SK-N-SH treated with all-trans-retinoic acid at 6 μM for 48 hours (cell line): Measurements from ENCODE around the gene AGO4.
"Not testable (repeated sequence)": the region's sequence is repeated elsewhere in the genome, so short reads cannot be mapped to it uniquely, and the experiment has no call there.

Source experiments
- ATAC-seq: fragments of 200-7000 bp; cut with Tn5 transposase; 3 replicates; pipeline ENCODE4 v1.9.1; 2020; ENCODE audit warnings: mild to moderate bottlenecking, moderate library complexity
- ARNTL ChIP-seq: fragments of 450-650 bp; formaldehyde crosslinking; IDR thresholded peaks from 2 replicates; pipeline ENCODE4 v1.5.0; 2020; ENCODE audit warnings: low read depth, mild to moderate bottlenecking, moderate library complexity, borderline replicate concordance
- BACH2 ChIP-seq: fragments of 250-450 bp; sonication (Bioruptor Pico); IDR thresholded peaks from 2 replicates; pipeline ENCODE4 v1.9.0; 2021; ENCODE audit warnings: mild to moderate bottlenecking, borderline replicate concordance
- CSDC2 ChIP-seq: fragments of 250-450 bp; sonication (Bioruptor Pico); IDR thresholded peaks from 2 replicates; pipeline ENCODE4 v1.5.0; 2020; ENCODE audit warnings: mild to moderate bottlenecking, moderate library complexity
- ESRRG ChIP-seq: fragments of 250-450 bp; sonication (Bioruptor Pico); IDR thresholded peaks from 2 replicates; pipeline ENCODE4 v1.6.1; 2021; ENCODE audit warnings: mild to moderate bottlenecking
- GLIS3 ChIP-seq: fragments of 250-450 bp; sonication (Bioruptor Pico); IDR thresholded peaks from 2 replicates; pipeline ENCODE4 v1.5.0; 2020; ENCODE audit warnings: mild to moderate bottlenecking, moderate library complexity
- ISL1 ChIP-seq: fragments of 250-450 bp; sonication (Bioruptor Pico); IDR thresholded peaks from 2 replicates; pipeline ENCODE4 v2.1.2; 2022; ENCODE audit warnings: mild to moderate bottlenecking, moderate library complexity
- OSR1 ChIP-seq: fragments of 250-450 bp; sonication (Bioruptor Pico); IDR thresholded peaks from 2 replicates; pipeline ENCODE4 v1.8.0; 2022; ENCODE audit warnings: moderate library complexity, mild to moderate bottlenecking, inconsistent platforms
- PPARA ChIP-seq: fragments of 250-450 bp; sonication (Bioruptor Pico); IDR thresholded peaks from 2 replicates; pipeline ENCODE4 v1.5.0; 2020; ENCODE audit warnings: mild to moderate bottlenecking, borderline replicate concordance
- RARB ChIP-seq: fragments of 250-450 bp; sonication (Bioruptor Pico); IDR thresholded peaks from 2 replicates; pipeline ENCODE4 v1.8.0; 2021; ENCODE audit warnings: mild to moderate bottlenecking, moderate library complexity
- SNAI2 ChIP-seq: fragments of 250-450 bp; sonication (Bioruptor Pico); IDR thresholded peaks from 2 replicates; pipeline ENCODE4 v1.5.0; 2020; ENCODE audit warnings: mild to moderate bottlenecking, moderate library complexity
- TCF4 ChIP-seq: fragments of 250-450 bp; sonication (Bioruptor Pico); IDR thresholded peaks from 2 replicates; pipeline ENCODE4 v1.8.0; 2021; ENCODE audit warnings: mild to moderate bottlenecking, moderate library complexity, borderline replicate concordance
- TOX ChIP-seq: fragments of 250-450 bp; sonication (Bioruptor Pico); IDR thresholded peaks from 2 replicates; pipeline ENCODE4 v1.8.0; 2021; ENCODE audit warnings: mild to moderate bottlenecking, moderate library complexity, borderline replicate concordance
- ZC3H10 ChIP-seq: fragments of 250-450 bp; sonication (Bioruptor Pico); IDR thresholded peaks from 2 replicates; pipeline ENCODE4 v1.5.1; 2021; ENCODE audit warnings: mild to moderate bottlenecking, moderate library complexity
- ZFP3 ChIP-seq: fragments of 250-450 bp; sonication (Bioruptor Pico); IDR thresholded peaks from 2 replicates; pipeline ENCODE4 v1.5.0; 2020; ENCODE audit warnings: mild to moderate bottlenecking, moderate library complexity
- ZNF70 ChIP-seq: fragments of 450-650 bp; formaldehyde crosslinking; IDR thresholded peaks from 2 replicates; pipeline ENCODE4 v1.5.0; 2020; ENCODE audit warnings: mild to moderate bottlenecking, moderate library complexity
- ZNF8 ChIP-seq: fragments of 450-650 bp; formaldehyde crosslinking; IDR thresholded peaks from 2 replicates; pipeline ENCODE4 v1.5.0; 2020; ENCODE audit warnings: mild to moderate bottlenecking, moderate library complexity
- TF ChIP-seq, protein P1 (sequence below): fragments of 250-450 bp; sonication (Bioruptor Pico); IDR thresholded peaks from 2 replicates; pipeline ENCODE4 v1.8.0; 2020; ENCODE audit warnings: mild to moderate bottlenecking, moderate library complexity, borderline replicate concordance
- TF ChIP-seq, protein P2 (sequence below): fragments of 250-450 bp; sonication (Bioruptor Pico); IDR thresholded peaks from 2 replicates; pipeline ENCODE4 v1.5.1; 2021; ENCODE audit warnings: mild to moderate bottlenecking, moderate library complexity
- TF ChIP-seq, protein P3 (sequence below): fragments of 250-450 bp; sonication (Bioruptor Pico); IDR thresholded peaks from 2 replicates; pipeline ENCODE4 v1.8.0; 2021; ENCODE audit warnings: low read depth, mild to moderate bottlenecking, moderate library complexity, borderline replicate concordance

The AGO4 gene

DNA sequence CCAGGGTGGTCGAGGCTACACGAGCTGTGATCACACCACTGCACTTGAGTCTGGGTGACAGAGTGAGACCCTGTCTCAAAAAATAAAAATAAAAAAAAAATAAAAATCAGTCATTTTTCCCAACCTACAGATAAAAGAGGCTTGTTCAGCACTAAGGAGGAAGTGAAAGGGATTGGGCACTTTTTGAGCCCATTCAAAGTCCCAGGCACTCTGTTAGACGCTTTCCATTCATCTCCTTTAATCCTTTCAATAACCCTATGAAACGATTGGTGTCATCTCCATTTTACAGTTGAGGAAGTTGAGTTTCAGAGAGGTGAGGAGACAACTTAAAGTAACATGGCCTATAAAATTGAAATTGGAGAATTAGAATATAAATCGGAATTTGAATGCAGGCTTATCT is 10.4 kb upstream of the AGO4 start:
- TF ChIP-seq SNAI2 (CRISPR knock-in tag): no peak
- TF ChIP-seq PPARA: no peak
- TF ChIP-seq, protein P1, sequence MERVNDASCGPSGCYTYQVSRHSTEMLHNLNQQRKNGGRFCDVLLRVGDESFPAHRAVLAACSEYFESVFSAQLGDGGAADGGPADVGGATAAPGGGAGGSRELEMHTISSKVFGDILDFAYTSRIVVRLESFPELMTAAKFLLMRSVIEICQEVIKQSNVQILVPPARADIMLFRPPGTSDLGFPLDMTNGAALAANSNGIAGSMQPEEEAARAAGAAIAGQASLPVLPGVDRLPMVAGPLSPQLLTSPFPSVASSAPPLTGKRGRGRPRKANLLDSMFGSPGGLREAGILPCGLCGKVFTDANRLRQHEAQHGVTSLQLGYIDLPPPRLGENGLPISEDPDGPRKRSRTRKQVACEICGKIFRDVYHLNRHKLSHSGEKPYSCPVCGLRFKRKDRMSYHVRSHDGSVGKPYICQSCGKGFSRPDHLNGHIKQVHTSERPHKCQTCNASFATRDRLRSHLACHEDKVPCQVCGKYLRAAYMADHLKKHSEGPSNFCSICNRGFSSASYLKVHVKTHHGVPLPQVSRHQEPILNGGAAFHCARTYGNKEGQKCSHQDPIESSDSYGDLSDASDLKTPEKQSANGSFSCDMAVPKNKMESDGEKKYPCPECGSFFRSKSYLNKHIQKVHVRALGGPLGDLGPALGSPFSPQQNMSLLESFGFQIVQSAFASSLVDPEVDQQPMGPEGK: no peak
- no peak for TF ChIP-seq CSDC2 (CRISPR knock-in tag)
- TF ChIP-seq, protein P2, sequence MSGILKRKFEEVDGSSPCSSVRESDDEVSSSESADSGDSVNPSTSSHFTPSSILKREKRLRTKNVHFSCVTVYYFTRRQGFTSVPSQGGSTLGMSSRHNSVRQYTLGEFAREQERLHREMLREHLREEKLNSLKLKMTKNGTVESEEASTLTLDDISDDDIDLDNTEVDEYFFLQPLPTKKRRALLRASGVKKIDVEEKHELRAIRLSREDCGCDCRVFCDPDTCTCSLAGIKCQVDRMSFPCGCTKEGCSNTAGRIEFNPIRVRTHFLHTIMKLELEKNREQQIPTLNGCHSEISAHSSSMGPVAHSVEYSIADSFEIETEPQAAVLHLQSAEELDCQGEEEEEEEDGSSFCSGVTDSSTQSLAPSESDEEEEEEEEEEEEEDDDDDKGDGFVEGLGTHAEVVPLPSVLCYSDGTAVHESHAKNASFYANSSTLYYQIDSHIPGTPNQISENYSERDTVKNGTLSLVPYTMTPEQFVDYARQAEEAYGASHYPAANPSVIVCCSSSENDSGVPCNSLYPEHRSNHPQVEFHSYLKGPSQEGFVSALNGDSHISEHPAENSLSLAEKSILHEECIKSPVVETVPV: no peak
- no peak for TF ChIP-seq ISL1 (CRISPR knock-in tag)
- no peak for TF ChIP-seq ARNTL
- TF ChIP-seq ZC3H10 (CRISPR knock-in tag): no peak
- no peak for TF ChIP-seq ESRRG
- no peak for TF ChIP-seq ZNF70 (CRISPR knock-in tag)
- TF ChIP-seq TOX (CRISPR knock-in tag): no peak
- no peak for TF ChIP-seq BACH2
- TF ChIP-seq, protein P3, sequence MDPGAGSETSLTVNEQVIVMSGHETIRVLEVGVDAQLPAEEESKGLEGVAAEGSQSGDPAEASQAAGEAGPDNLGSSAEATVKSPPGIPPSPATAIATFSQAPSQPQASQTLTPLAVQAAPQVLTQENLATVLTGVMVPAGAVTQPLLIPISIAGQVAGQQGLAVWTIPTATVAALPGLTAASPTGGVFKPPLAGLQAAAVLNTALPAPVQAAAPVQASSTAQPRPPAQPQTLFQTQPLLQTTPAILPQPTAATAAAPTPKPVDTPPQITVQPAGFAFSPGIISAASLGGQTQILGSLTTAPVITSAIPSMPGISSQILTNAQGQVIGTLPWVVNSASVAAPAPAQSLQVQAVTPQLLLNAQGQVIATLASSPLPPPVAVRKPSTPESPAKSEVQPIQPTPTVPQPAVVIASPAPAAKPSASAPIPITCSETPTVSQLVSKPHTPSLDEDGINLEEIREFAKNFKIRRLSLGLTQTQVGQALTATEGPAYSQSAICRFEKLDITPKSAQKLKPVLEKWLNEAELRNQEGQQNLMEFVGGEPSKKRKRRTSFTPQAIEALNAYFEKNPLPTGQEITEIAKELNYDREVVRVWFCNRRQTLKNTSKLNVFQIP: no peak
- TF ChIP-seq ZFP3 (CRISPR knock-in tag): no peak
- no peak for TF ChIP-seq GLIS3 (CRISPR knock-in tag)
- TF ChIP-seq, all 23 proteins: peak for 0
- ATAC-seq: no peak

DNA sequence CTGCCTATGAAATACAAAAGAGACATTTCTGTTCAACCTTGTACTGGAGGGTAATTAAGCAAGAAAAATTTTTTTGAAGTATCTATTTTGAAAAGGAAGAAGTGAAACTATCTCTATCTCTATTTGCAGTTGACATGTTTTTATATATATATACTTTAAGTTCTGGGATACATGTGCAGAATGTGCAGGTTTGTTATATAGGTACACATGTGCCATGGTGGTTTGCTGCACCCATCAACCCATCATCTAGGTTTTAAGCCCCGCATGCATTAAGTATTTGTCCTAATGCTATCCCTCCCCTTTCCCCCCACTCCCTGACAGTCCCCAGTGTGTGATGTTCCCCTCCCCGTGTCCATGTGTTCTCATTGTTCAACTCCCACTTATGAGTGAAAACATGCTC is 9.8 kb upstream of the AGO4 start:
- ATAC-seq: not testable (repeated sequence)

DNA sequence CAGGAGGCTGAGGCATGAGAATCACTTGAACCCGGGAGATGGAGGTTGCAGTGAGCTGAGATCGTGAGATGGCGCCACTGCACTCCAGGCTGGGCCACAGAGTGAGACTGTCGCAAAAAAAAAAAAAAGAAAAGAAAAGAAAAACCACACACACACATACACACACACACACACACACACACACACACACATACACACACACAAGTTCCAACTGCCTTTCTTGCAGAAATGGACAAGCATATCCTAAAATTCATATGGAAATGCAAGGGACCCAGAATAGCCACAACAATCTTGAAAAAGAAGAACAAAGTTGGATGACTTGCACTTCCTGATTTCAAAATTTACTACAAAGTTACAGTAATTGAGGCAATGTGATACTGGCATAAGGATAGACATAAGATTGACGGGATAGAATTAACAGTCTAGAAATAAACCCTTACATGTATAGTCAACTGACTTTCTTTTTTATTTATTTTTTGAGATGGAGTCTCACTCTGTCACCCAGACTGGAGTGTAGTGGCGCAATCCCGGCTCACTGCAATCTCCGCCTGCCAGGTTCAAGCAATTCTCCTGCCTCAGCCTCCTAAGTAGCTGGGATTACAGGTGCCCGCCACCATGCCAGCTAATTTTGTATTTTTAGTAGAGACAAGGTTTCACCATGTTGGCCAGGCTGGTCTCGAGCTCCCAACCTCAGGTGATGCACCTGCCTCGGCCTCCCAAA is 7.5 kb upstream of the AGO4 start:
- not testable (repeated sequence) for ATAC-seq

DNA sequence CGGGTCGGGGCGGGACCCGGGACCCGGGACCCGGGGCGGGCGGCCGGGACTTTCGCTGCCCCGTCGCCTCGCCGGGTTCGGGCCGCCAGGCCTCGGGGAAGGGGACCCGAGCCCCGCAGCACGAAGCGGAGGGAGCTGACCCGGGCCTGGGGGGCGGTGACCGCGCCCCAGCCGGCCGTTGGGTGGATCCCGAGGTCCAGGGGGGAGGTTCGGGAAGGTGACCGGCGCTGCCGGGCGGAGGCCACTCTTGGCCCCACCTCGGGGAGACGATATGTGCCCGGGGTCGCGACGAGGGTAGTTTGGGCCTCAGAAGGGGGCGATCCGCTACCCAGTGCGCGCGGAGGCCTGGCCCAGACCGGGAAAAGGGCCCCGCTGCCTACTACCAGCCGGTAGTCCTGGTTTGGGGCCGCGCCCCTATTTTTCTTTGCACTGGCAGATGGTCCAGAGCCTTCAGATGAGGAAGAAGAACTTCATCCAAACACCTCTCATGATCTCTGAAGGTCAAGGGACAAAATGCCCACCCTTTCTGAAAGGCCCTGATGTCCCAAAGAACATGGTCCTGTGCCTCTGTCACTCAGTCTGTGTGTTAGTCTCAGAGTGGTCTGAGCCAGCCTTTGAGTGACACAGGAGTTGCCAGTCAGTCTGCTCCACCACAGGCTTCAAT is 766 bp downstream of the AGO4 start:
- ATAC-seq: peak; percentile 77
- TF ChIP-seq ZNF8 (no peak), RARB (CRISPR knock-in tag) (no peak), ZFP3 (CRISPR knock-in tag) (no peak), TOX (CRISPR knock-in tag) (no peak), PPARA (no peak), CSDC2 (CRISPR knock-in tag) (no peak), ARNTL (no peak), ISL1 (CRISPR knock-in tag) (no peak), TCF4 (CRISPR knock-in tag) (no peak), OSR1 (no peak), ESRRG (no peak)
- TF ChIP-seq, protein P1: no peak
